GM13976 (cell line): ENCODE measurements around the gene CFAP221.

Source experiments
- DNase-seq: peaks from one replicate; pipeline ENCODE4 v3.0.0; 2012; ENCODE audit warnings: low spot score
- CTCF ChIP-seq: IDR thresholded peaks from 2 replicates; pipeline ENCODE4 v1.5.1; 2012; ENCODE audit warnings: borderline replicate concordance, mild to moderate bottlenecking; ENCODE audit not compliant: insufficient read depth; ENCODE audit errors: extremely low read depth, missing control alignments, control extremely low read depth
- in situ Hi-C: fragments of 300-500 bp; cut with MboI; formaldehyde crosslinking; loops from one replicate; pipeline ENCODE4 v1.12.0; 2022; ENCODE audit warnings: low sequenced_read_pairs, mixed read lengths, inconsistent platforms; ENCODE audit not compliant: unreplicated experiment

Gene CFAP221

GRCh38 chr2:119521433-119522050 is 22.7 kb upstream of the CFAP221 start:
- TF ChIP-seq CTCF: no peak
- DNase-seq: no peak
- in situ Hi-C loops: no loop called here

- DNase-seq: no peak
- in situ Hi-C loops: no loop called here
- TF ChIP-seq CTCF: no peak
Measured at GRCh38 chr2:119522671-119523070, 21.6 kb upstream of the CFAP221 start.

- DNase-seq: no peak
- in situ Hi-C loops: no loop called here
Measured at GRCh38 chr2:119523383-119523951, 20.8 kb upstream of the CFAP221 start.

GRCh38 chr2:119523952-119524694 is 20.1 kb upstream of the CFAP221 start, which contains the start of gene SCTR:
Gene SCTR, minus strand, starts transcription at chr2:119524483. Its CDS starts 257 bp downstream, at chr2:119524226.
- DNase-seq: no peak
- in situ Hi-C loops: no loop called here
- no peak for TF ChIP-seq CTCF

More at GRCh38 chr2:119523383-119523951, 20.8 kb upstream of the CFAP221 start:
- TF ChIP-seq CTCF: no peak

- no peak for DNase-seq
- no peak for TF ChIP-seq CTCF
- in situ Hi-C loops: no loop called here
Measured at GRCh38 chr2:119525614-119526013, 18.6 kb upstream of the CFAP221 start.

GRCh38 chr2:119527999-119528398 is 16.2 kb upstream of the CFAP221 start:
- no peak for TF ChIP-seq CTCF
- DNase-seq: no peak
- in situ Hi-C loops: no loop called here
